Measurements from ENCODE around the gene NOL3. TPM values are rescaled to one million over a fixed set of nuclear protein-coding genes. Genes with fewer than 3 reads are reported as not detected.

NOL3 gene
- total and polyA plus RNA-seq, 2 of the 13 experiments (the other 11 are each of a cell fraction or from before 2014, with no cell fraction given) = 5.7 to 20.5 TPM

GRCh38 chr16:67184453-67184994 lies 14.2 kb downstream of the NOL3 start:
- Histone ChIP-seq H3K4me2 (ENCODE audit: low read depth, low read length) (peak overlapping the region; percentile 96), H3K27ac (ENCODE audit: extremely low read length, insufficient read depth, low read length) (peak overlapping the region; percentile 82), H4K20me1 (ENCODE audit: insufficient read depth, low read length) (no peaks in the 10 kb centered on the region), H3K27me3 (ENCODE audit: control insufficient read depth in 1 of 2, insufficient read depth in 2 of 2, low read length in 2 of 2) (peaks cover 6 to 7% of the 10 kb centered on the region in 2 experiments; a peak in 2 of 5 replicates), H2AFZ (ENCODE audit: low read length) (no peak overlapping the region), H3K4me1 (ENCODE audit: insufficient read depth, low read length) (peaks cover 43% of the 10 kb centered on the region), H3K79me2 (ENCODE audit: insufficient read depth, low read length) (no peaks in the 10 kb centered on the region), H3K36me3 (replicated peaks in 1 of 2; ENCODE audit: control insufficient read depth in 1 of 2, insufficient read depth in 2 of 2, low read length in 2 of 2) (no peaks in the 10 kb centered on the region), H3K9ac (ENCODE audit: insufficient read depth, low read depth, low read length) (peak overlapping the region; percentile 93), H3K9me3 (ENCODE audit: low read length) (no peaks in the 10 kb centered on the region), H3K4me3 (replicated peaks in 1 of 3; ENCODE audit: insufficient read depth in 1 of 3, low read depth in 2 of 3, low read length in 3 of 3) (peak overlapping the region; percentile 72 to 98 (median 82))
- FAIRE-seq = no peak
- ChIA-PET CTCF (ENCODE audit: low intra/inter-chr PET ratio, low total read pairs) (interaction anchor here (0.8 to 2.7 kb wide), 6 partner anchors 10 to 229 kb away, joined by 3 to 28 read pairs (median 4); no protein-coding TSS in a partner anchor), POLR2A (interaction anchor here (1.0 to 2.8 kb wide), 9 partner anchors 11 to 166 kb away, joined by 4 to 18 read pairs (median 5); partner anchors contain the start of genes CBFB, FBXL8, FHOD1 and NOL3)
- no peak for DNase-seq (ENCODE audit: low spot score)
- in situ Hi-C loops (cut with HindIII; ENCODE audit: extremely low pct_ligation_motif_present, low pct_unique_long_range_greater_than_20kb) (no loop called here), intact Hi-C loops (cut with micrococcal nuclease; ENCODE audit: unreplicated experiment) (no loop called here)
- WGBS (ENCODE audit: low lambda C conversion rate) = 45% methylated on average over 20 of the region's 59 CpGs
- peak; percentile 50 for ATAC-seq
- BruUV-seq (replicated peaks) = no TSS peak
- no peak for TF ChIP-seq MED13 (CRISPR knock-in tag; IDR thresholded peaks at IDR 0.05)
- TF ChIP-seq ZNF713 (CRISPR knock-in tag; IDR thresholded peaks at IDR 0.05) = no peak
- no peak for TF ChIP-seq ZNF510 (CRISPR knock-in tag; IDR thresholded peaks at IDR 0.05; ENCODE audit: low read depth)
- TF ChIP-seq, protein P1, sequence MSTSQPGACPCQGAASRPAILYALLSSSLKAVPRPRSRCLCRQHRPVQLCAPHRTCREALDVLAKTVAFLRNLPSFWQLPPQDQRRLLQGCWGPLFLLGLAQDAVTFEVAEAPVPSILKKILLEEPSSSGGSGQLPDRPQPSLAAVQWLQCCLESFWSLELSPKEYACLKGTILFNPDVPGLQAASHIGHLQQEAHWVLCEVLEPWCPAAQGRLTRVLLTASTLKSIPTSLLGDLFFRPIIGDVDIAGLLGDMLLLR (CRISPR knock-in tag; IDR thresholded peaks at IDR 0.05) = no peak; the same call in 1 of the 2 replicates
- TF ChIP-seq ZNF460 (CRISPR knock-in tag; IDR thresholded peaks at IDR 0.05; ENCODE audit: borderline replicate concordance) = no peak
- TF ChIP-seq ZNF878 (CRISPR knock-in tag; IDR thresholded peaks at IDR 0.05) = no peak; the same call in 1 of the 2 replicates
- TF ChIP-seq SIX4 (CRISPR knock-in tag; IDR thresholded peaks at IDR 0.05) = no peak
- TF ChIP-seq, protein P2, sequence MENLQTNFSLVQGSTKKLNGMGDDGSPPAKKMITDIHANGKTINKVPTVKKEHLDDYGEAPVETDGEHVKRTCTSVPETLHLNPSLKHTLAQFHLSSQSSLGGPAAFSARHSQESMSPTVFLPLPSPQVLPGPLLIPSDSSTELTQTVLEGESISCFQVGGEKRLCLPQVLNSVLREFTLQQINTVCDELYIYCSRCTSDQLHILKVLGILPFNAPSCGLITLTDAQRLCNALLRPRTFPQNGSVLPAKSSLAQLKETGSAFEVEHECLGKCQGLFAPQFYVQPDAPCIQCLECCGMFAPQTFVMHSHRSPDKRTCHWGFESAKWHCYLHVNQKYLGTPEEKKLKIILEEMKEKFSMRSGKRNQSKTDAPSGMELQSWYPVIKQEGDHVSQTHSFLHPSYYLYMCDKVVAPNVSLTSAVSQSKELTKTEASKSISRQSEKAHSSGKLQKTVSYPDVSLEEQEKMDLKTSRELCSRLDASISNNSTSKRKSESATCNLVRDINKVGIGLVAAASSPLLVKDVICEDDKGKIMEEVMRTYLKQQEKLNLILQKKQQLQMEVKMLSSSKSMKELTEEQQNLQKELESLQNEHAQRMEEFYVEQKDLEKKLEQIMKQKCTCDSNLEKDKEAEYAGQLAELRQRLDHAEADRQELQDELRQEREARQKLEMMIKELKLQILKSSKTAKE (CRISPR knock-in tag; IDR thresholded peaks at IDR 0.05; ENCODE audit: borderline replicate concordance) = no peak
- TF ChIP-seq, protein P3, sequence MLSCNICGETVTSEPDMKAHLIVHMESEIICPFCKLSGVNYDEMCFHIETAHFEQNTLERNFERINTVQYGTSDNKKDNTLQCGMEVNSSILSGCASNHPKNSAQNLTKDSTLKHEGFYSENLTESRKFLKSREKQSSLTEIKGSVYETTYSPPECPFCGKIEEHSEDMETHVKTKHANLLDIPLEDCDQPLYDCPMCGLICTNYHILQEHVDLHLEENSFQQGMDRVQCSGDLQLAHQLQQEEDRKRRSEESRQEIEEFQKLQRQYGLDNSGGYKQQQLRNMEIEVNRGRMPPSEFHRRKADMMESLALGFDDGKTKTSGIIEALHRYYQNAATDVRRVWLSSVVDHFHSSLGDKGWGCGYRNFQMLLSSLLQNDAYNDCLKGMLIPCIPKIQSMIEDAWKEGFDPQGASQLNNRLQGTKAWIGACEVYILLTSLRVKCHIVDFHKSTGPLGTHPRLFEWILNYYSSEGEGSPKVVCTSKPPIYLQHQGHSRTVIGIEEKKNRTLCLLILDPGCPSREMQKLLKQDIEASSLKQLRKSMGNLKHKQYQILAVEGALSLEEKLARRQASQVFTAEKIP (CRISPR knock-in tag; IDR thresholded peaks at IDR 0.05; ENCODE audit: borderline replicate concordance) = no peak
- no peak for TF ChIP-seq NKX3-1 (CRISPR knock-in tag; IDR thresholded peaks at IDR 0.05)
- no peak for TF ChIP-seq ZSCAN22 (CRISPR knock-in tag; IDR thresholded peaks at IDR 0.05)
- TF ChIP-seq ZNF557 (CRISPR knock-in tag; IDR thresholded peaks at IDR 0.05) = no peak
- no peak for TF ChIP-seq HMG20B (CRISPR knock-in tag; conservative IDR thresholded peaks at IDR 0.05)
- no peak for TF ChIP-seq IKZF5 (CRISPR knock-in tag; IDR thresholded peaks at IDR 0.05)
- no peak for TF ChIP-seq ZIK1 (CRISPR knock-in tag; IDR thresholded peaks at IDR 0.05; ENCODE audit: borderline replicate concordance, low read depth)
- no peak for TF ChIP-seq RAD51 (IDR thresholded peaks at IDR 0.05; ENCODE audit: borderline replicate concordance)
- TF ChIP-seq MEIS1 (CRISPR knock-in tag; IDR thresholded peaks at IDR 0.05; ENCODE audit: borderline replicate concordance) = no peak
- TF ChIP-seq, protein P4, sequence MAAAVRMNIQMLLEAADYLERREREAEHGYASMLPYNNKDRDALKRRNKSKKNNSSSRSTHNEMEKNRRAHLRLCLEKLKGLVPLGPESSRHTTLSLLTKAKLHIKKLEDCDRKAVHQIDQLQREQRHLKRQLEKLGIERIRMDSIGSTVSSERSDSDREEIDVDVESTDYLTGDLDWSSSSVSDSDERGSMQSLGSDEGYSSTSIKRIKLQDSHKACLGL (CRISPR knock-in tag; IDR thresholded peaks at IDR 0.05) = no peak
